ENCODE results near the gene TTC24.
"Not testable (repeated sequence)": the region's sequence is repeated elsewhere in the genome, so short reads cannot be mapped to it uniquely, and the experiment has no call there.

Gene TTC24

DNA sequence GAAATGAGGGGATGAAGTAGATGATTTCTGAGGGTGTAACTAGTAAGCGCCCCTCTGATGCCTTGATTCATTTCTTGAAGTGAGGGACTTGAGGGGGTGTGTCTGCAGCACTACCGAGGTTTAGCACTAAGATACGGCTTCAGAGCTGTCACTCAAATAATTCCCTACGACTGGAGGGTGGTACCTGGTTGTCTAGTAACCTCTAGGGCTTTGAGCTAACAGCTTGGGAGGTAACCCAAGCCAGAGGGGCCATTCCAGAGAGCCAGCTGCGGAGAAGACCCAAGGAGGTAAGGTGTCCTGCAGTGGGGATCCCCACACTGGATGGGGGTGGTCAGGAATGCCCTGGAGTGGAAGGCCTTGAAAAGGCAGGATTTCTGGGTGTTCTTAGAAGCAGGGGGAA lies at the start of gene TTC24:
TSS of gene TTC24 (plus strand) at position 252 of the 400 bp plus-strand sequence. CDS start 1,642 bp downstream, outside the sequence.
- no peak for DNase-seq

DNA sequence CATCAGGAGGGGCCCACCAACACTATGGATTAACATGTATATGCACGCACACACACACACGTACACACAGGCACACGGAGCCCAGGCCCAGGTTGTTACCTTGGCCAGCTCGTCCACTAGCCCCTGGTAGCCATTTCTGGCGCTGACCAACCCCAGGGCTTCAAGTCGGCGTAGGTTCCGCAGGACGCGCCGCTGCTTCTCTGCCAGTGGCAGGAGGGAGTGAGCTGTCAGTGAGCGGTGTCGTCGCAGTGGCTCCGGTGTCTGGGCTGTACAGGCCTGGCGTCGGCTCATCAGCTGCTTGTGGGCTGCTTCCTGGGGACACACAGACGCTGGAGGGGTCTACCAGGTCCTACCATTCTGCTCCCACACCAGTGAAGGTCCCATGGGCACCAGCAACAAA lies 49.5 kb upstream of the TTC24 start:
- DNase-seq = no peak

DNA sequence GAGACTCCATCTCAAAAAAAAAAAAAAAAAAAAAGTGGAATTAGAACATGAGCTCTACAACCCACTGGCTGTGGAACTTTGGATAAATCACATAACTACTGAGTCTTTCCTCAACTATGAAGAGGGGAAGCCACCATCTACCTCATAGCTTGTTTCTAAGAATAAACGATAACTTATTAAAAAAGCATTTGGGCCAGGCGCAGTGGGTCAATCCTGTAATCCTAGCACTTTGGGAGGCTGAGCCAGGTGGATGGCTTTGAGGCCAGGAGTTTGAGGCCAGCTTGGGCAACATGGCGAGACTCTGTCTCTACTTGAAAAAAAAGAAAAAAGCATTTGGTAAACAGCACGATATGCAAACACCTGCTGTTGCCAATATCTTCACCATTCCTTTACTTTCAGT lies 47.1 kb upstream of the TTC24 start:
- no peak for DNase-seq

DNA sequence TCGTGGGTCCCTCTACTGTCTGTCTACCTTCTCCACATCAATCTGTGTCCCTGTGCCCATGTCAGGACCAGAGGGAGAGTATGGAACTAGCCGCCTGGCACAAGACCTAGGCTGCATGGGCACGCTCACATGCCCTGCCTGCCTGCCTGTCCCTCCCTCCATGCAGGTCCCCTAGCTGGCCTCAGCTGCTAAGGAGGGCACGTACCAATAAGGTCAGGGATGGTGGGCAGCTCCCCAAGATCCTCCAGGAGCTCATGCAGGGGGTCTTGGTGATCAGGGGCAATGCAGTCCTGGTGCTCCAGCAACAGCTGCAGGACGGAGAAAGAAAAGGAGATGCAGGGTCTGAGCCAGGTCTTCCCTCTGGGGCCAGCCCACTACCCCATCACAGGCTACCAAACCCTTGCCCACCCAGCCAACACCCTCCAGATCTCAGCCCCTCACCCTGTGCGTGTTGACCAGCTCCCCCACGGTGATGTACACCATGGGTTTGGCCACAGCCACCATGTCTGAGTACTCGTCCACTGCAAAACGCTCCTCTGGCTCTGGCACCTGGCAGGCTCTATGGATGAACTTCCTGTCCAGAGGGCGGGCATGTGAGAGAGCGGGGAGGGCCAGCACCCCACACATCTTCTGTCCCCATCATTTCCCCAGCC lies 45.8 kb upstream of the TTC24 start:
- no peak for DNase-seq

DNA sequence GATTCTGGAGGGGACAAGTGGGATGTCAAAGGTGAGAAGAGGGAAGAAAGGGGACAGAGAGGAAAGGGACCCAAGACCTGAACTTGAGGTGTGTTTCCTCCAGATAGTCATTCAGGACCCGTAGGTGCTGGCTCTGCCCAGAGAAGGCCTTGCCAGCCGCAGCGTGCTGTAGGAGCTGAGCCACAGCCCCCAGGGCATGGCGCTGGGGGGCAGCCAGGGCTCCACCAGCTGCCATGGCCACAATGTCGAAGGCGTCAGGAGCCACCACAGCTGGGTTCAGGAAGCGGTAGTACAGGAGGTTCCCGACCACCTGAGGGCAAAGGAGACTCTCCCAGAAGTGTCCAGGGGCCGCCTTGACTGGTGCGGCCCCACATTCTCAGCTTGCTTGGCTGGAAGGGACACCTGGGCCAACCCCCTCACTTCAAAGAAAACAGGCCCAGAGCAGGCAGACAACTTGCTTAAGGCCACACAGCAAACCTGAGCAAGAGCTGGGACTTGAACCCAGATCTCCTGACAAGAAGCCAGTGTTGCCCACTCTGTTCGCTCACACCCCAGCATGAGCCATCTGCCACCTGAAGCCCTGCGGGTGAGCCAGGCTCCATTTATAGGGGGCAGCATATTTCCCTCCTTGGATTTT lies 45.0 kb upstream of the TTC24 start:
- no peak for DNase-seq

DNA sequence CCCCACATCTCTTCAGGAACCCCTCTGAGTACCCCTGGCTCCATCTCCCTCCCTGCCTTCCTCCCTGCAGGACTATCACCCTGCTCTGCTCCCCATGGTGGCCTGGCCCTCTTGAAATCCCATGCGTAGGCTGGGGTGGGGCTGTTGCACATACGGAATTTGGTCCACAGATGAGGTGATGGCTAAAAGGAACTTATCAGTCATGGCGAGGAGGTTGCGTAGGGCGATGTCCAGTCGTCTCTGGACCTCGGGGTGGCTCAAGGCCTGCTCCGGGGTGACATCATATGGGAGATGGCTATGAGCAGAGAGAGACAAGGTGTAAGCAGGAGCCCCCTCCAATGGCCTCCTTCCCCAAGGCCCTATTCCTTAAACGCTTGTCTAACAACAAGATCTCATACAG lies 42.5 kb upstream of the TTC24 start:
- no peak for DNase-seq

DNA sequence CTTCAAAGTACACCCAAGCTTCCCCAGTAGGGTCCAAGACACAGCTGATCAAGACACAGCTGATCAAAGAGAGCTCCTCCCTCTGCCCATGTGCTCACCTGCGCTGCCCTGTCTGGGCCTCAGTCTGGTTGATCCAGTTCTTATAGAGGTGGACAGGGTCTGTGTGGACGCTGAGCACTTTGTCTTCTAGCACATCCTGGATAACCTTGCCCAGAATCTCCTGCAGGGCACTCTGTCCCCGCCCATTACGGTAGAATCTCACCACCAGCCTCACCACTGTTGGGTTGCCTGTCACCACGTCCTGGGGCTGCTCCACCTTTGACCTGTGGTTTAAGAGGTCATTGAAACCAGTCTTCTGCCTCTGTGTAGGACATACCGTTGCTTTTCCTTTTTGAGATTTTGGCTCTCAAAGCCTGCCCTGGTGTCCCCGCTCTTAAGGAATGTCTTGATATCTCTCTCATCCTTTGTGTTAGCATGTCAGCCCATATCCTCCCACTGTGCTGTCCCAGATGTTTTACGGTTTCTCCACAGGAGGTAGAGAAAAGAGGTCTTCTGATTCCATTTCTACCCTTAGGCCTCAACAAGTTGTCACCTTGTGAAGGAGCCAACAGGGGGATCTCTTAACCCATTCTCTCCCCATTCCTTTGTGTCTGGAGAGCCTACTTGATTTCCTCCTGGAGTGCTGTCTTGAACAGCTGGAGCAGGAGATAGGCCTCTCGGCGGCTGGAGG lies 40.6 kb upstream of the TTC24 start:
- DNase-seq = no peak

DNA sequence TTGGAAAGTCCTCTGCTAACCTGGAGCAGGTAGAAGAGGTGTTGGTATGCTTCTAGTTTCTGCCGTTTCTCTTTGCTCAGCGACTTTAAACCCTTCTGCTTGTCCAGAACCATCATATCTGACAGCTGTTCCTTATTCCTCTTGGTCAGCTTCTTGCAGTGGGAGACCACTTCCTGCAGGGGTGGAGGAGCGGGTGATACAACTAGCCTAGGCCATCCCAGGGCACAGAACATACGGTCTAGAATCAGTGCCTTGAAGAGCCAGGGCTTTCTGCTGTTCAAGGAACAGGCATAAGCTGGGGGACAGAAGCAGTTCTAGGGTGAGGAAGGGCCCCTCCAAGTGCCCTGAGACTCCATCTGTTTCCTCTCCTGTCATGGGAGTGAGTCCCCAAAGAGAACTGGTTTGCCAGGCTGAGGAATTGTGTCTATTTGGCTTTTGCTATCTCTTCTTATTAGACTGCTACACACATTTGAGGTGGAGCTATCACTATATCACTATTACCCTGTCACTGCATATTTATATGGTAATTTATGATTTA lies 39.6 kb upstream of the TTC24 start:
- DNase-seq = no peak

DNA sequence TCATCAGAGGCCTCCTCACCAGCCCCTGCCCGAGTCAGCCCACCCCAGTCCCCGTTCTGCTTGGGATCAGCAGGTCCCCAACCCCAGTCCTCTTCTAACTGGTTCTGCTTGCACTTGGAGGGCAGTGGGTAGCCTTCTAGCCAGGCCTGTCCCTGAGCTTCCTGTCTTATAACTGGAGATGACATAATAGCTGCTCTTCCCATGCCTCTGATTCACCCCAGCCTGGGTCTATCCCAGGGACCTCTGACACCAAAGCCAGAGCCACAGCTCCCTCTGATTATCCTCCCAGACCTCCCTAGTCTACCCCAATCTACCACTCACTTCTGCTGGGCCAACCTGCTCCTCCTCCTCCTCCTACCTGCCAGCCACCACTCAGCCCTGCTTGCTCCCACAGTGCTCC lies 38.6 kb upstream of the TTC24 start:
- no peak for DNase-seq

DNA sequence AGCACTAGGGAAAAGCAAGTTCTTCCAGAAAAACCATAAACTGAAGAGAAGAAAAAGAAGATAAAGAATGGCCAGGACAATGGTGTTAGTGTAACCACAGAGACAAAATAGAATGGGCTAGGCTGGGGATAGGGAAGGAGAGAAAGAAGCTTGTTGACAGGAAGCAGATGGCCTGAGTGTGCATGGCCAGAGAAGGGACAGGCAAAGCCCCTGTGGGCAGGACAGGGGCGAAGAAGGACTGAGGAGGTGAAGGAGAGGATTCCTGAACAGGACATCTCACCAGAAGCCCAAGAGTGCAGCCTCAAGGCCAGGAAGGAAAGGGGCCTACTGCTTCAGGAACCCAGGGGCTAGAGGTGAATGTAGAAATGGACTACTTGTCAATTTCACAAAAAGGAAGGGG lies 36.5 kb upstream of the TTC24 start:
- DNase-seq = no peak

DNA sequence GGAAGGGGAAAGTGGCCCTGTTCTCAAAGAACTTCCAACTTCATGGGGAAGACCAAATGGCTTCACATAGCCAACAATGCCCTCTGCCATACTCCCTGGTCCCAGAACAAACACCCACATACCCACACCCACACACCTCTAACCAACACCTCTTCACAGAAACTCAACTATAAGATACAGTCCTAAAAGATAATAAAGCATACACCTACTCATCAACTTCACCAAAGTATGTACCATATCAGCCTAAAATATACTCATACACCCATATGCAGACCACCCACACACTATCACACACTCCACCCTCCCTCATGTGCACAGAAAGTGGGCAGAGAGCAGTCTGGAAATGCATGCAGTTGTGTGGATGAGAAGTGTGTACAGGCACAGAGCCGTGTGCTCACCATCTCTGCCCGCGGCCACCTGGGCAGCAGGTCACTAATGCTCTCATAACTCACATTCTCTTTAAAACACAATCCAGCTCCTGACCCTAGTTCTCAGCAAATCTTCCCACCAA lies 34.9 kb upstream of the TTC24 start:
- no peak for DNase-seq

DNA sequence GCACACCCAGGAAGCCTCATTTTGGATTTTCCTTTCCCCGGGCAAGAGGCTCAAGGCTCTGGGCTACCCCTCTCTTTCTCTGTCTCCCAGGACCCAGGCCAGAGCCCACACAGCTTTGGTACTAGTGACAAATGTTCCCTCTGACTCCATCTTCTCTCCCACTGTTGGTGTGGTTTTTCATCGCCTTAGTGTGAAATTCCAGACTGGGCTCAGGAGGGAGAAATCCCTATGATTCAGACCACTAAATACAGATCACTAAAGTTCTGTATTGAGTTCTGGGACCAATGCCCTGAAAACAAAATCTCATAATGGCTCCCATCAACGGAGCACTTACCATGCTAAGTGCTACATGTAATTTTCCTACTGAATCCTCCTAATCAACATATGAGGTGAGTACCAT lies 33.3 kb upstream of the TTC24 start:
- DNase-seq = no peak

DNA sequence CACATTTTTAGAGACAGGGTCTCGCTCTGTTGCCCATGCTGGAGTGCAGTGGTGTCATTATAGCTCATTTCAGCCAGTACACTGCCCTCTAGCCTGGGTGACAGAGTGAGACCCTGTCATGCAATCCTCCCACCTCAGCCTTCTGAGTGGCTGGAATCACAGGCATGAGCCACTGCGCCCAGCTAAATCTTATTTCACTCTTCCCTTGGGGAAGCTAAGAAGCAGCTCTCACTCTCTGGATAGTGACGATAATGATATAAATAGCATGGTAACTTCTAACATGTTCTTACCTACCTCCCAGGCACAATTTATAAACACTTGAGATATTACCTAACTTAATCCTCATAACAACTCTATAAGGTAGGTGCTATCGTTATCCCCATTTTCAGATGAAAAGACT lies 32.1 kb upstream of the TTC24 start:
- no peak for DNase-seq

DNA sequence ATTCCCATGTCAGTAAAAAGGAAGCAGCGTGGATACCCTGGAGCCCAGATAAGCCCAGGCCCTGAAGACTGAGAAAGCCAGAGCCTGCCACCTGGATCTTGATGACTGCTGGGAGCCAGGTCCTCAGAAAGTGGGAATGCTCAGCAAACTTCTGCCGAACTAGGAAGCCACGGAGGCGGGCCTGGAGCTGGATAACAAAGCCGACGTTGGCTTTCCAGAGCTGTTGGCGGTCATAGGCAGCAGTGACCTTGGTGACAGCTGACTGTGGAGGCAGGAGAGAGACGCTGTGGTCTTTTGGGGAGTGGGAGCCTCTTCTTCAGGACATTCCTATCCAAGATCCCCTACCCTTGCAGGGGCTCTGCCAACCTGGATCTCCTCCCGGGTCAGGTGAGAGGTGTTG lies 31.5 kb upstream of the TTC24 start:
- DNase-seq = no peak

DNA sequence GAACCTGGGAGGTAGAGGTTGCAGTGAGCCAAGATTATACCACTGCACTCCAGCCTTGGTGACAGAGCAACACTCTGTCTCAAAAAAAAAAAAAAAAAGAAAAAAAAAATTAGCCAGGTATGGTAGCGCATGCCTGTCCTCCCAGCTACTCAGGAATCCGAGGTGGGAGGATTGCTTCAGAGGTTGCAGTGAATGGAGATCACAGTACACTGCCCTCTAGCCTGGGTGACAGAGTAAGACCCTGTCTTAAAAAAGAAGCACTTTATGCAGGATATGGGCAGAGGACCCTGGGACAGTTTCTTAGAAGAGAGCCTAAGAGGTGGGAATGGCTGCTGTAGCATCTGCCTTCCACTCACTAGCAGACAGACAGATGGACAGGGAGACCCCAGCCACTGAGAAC lies 30.1 kb upstream of the TTC24 start:
- DNase-seq = no peak

DNA sequence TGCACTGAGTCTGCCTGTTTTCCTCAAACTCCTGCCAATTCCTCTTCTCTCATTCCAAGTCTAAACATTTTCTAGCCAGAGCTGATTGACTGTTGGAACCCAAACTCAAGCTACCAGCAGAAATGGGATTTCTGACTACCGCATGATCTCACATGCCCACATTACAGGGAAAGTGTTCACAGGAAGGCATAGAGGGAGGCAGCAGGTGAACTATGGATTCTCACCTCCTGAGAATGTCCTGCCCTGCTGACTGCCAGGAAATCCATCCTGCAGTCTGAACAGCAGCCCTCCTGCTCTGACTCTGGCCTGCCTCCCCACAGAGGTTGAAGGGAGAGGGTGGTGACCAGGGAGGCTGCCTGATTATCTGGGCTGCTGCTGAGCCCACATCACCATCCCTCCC lies 29.7 kb upstream of the TTC24 start:
- DNase-seq = no peak

DNA sequence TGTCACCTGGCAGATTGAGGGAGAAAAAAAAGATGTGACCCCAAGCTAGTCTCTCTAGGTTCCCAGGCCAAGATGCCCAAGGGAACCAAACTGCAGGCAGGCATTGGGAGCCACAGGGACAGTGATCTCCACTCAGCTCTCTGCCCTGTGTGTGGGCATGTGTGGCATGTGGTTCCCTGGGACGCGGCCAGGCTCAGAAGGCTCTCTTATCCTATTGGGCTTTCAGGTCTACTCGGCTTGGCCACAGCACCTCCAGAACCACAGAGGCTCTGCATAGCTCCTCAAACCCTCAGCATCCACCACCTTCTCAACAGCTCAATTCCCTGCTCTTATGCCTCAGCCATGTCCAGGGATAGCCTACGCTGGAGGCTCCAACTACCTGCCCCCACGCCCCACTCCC lies 29.2 kb upstream of the TTC24 start:
- no peak for DNase-seq

DNA sequence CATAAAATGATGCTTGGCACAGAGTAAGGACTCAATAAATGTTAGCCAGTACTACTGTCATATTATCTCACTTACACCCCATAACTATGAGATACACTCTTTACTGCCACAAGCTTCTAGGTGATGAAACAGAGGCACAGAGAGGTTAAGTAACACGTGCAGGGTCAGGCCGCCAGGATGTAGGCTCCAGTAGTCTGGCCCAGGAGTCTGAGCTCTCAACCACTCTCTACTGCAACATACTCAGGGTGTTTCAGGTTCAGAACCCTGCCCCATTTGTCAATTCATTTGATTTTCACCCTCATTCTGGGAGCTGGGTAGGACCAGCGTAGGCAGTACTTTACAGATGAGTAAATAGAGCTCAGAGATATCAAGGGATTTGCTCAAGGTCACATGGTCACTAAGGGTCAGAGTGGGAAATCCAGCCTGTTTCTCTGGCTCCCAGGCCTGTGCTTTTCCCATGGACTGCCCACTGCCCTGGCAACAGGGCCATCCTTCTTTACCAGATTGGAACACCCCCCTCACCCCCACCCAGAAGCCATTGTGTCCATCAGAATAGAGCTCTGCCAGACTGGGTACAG lies 28.4 kb upstream of the TTC24 start:
- DNase-seq = no peak

DNA sequence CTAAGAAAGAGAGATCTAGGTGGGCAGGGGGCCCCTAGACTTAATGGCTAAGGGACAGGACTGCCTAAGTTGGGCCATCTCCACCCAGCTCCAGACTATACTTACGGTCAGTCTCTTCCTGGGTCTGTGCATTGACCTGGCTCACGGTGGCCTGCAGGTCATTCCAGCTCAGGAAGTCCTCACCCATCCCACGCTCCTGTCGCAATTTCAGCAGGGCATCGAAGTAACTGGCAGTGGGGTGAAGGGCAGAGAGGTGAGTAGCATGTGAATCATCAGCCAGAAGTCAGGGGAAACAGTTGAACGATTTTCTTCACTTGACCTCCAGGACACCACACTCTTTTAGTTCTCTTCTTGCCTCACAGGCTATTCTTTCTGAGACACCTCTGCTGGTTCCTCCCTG lies 27.7 kb upstream of the TTC24 start:
- DNase-seq = no peak

DNA sequence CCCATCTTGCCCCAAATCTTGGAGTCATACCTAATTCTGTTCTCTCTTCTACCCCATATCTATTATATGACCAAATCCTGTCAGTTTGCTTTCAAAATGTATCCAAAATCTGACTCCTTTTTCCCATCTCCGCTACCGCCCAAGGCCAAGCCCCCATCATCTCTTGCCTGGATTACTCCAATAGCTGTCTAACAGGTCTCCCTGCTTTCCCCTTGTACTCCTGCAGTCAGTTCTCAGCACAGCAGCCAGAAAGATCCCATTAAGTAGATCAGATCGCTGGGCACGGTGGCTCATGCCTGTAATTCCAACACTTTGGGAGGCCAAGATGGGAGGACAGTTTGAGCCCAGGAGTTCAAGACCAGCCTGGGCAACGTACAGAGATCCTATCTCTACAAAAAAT lies 27.0 kb upstream of the TTC24 start:
- DNase-seq = no peak

DNA sequence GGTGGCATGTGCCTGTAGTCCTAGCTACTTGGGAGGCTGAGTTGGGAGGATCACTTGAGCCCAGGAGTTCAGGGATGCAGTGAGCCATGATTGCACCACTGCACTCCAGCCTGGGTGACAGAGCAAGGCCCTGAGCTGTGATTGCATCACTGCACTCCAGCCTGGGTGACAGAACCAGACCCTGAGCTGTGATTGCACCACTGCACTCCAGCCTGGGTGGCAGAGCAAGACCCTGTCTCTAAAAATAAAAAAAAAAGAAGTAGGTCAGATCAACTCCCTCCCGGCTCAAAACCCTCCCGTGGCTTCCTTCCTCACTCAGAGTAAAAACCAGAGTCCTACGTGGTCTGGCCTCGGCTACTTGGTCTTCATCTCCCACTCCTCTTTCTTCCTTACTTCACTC lies 26.6 kb upstream of the TTC24 start:
- not testable (repeated sequence) for DNase-seq

DNA sequence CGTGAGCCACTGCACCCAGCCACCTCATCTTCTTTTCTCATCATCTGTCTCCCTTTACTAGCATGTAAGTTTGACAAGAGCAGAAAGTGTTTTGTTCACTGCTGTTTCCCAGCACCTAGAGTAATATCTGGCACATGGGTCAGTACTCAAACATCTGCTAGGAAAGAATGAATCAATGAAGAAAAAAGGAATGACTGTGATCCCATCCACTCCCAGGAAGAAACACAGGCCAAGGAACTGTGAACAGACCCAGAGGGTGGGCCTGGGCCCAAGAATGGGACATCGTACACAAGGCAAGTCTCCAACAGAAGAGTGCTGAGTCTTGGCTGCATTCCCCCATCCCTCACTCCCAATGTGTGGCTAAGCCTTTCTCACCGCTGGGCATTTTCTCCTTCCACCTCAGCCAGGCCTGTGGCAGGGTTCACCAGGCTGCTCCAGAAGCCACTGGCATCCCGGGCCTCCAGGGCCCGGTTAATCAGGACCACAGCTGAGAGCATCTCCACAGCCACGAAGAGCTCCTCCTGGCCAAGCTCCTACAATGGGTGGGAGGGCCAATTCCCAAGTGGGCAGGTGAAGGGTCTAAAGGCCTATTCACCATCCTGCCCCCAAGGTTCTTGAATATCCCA lies 25.6 kb upstream of the TTC24 start:
- DNase-seq = no peak

DNA sequence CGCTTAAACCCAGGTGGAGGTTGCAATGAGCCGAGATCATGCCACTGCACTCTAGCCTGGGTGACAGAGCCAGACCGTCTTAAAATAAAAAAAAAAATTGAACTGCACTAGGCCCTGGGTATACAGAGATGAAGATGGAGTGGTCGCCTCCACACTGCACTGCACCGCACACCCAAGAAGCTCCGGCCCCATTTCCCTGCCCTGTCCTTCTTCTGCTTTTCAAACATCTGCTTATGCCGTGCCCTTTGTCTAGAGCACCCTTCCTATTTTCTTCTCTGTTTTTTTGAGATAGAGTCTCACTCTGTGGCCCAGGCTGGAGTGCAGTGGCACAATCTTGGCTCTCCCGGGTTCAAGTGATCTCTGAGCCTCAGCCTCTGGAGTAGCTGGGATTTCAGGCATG lies 24.6 kb upstream of the TTC24 start:
- no peak for DNase-seq

All from SHP77 treated with DMSO at 0.1 percent for 48 hours (cell line).